SK-N-SH (cell line): ENCODE results near the gene CXCR5. TPM values are rescaled to one million over a fixed set of nuclear protein-coding genes. Genes with fewer than 3 reads are reported as not detected.

Experiments
- CTCF ChIA-PET: fragments of 300-600, 350-600 bp; formaldehyde crosslinking; extraction: SDS; loops from one replicate; lab custom pipeline; 2021; lab: Yijun Ruan, JAX
- POLR2A ChIA-PET: fragments of 350-600 bp; sonication (Branson Sonifier 250); formaldehyde crosslinking; extraction: SDS; loops from one replicate; lab custom pipeline; 2020; ENCODE audit warnings: antibody characterized with exemption, inconsistent platforms; lab: Yijun Ruan, JAX
- DNase-seq: peaks from one replicate; pipeline ENCODE4 v3.0.0; 2012
- H2AFZ ChIP-seq: fragments of 200-600 bp; sonication (generic); 2 replicates; pipeline ENCODE4 v1.8.1; 2016; ENCODE audit warnings: antibody characterized with exemption, mild to moderate bottlenecking, low read depth
- H3F3A ChIP-seq: fragments of 200-600 bp; sonication (generic); replicated peaks from 2 replicates; pipeline ENCODE3; 2016; ENCODE audit warnings: antibody characterized with exemption, mild to moderate bottlenecking; ENCODE audit not compliant: insufficient read depth
- H3K27ac ChIP-seq, 2 experiments: fragments of 200-500 bp in 1 of 2; fragments of 200-600 bp in 1 of 2; sonication (Bioruptor generic) in 1 of 2; sonication (generic), shearing (Covaris generic) in 1 of 2; 2 replicates each; pipeline versions ENCODE4 v1.5.1 to v1.6.1; 2014 to 2016; ENCODE audit warnings: low read depth in 2 of 2, inconsistent platforms in 1 of 2, low read length in 1 of 2, mild to moderate bottlenecking in 1 of 2, mixed read lengths in 1 of 2
- H3K27me3 ChIP-seq: fragments of 200-600 bp; sonication (generic), shearing (Covaris generic); 2 replicates; pipeline ENCODE4 v1.6.1; 2016; ENCODE audit warnings: mixed run types; ENCODE audit not compliant: insufficient read depth
- H3K36me3 ChIP-seq, 2 experiments: fragments of 200-500 bp in 1 of 2; fragments of 200-600 bp in 1 of 2; sonication (Bioruptor generic) in 1 of 2; sonication (generic) in 1 of 2; replicated peaks in 1 of 2; 2 replicates each; pipeline versions ENCODE3 to v1.5.1; 2014 to 2016; ENCODE audit warnings: low read length in 1 of 2, mild to moderate bottlenecking in 1 of 2; ENCODE audit not compliant: insufficient read depth in 2 of 2, control insufficient read depth in 1 of 2
- H3K4me1 ChIP-seq, 2 experiments: fragments of 200-500 bp in 1 of 2; fragments of 200-600 bp in 1 of 2; sonication (Bioruptor generic) in 1 of 2; sonication (generic), shearing (Covaris generic) in 1 of 2; 2 replicates each; pipeline versions ENCODE4 v1.5.1 to v1.6.1; 2014 to 2016; ENCODE audit warnings: low read depth in 1 of 2, low read length in 1 of 2, mixed run types in 1 of 2; ENCODE audit not compliant: insufficient read depth in 2 of 2, control insufficient read depth in 1 of 2
- H3K4me2 ChIP-seq: fragments of 200-600 bp; sonication (generic), shearing (Covaris generic); 2 replicates; pipeline ENCODE4 v1.6.1; 2017; ENCODE audit warnings: mixed run types
- H3K4me3 ChIP-seq, 2 experiments: fragments of 200-500 bp in 1 of 2; fragments of 200-600 bp in 1 of 2; sonication (Bioruptor generic) in 1 of 2; sonication (generic), shearing (Covaris generic) in 1 of 2; 2 replicates each; pipeline versions ENCODE4 v1.5.1 to v1.8.1; 2014 to 2016; ENCODE audit warnings: low read depth in 2 of 2, inconsistent platforms in 1 of 2, low read length in 1 of 2, mild to moderate bottlenecking in 1 of 2, mixed read lengths in 1 of 2, moderate library complexity in 1 of 2
- H3K79me2 ChIP-seq: fragments of 200-600 bp; sonication (generic); 2 replicates; pipeline ENCODE4 v1.8.1; 2017; ENCODE audit warnings: mild to moderate bottlenecking; ENCODE audit not compliant: insufficient read depth
- H3K9ac ChIP-seq: fragments of 200-600 bp; sonication (generic); 2 replicates; pipeline ENCODE4 v1.6.1; 2017; ENCODE audit warnings: mixed run types
- H3K9me2 ChIP-seq: fragments of 200-600 bp; sonication (generic); 2 replicates; pipeline ENCODE4 v1.6.1; 2017; ENCODE audit warnings: mixed run types
- H3K9me3 ChIP-seq: fragments of 200-600 bp; sonication (generic); 2 replicates; pipeline ENCODE4 v1.6.1; 2017; ENCODE audit warnings: mixed run types, mild to moderate bottlenecking, moderate library complexity
- H4K20me1 ChIP-seq: fragments of 200-600 bp; sonication (generic); 2 replicates; pipeline ENCODE4 v1.6.1; 2017; ENCODE audit warnings: mild to moderate bottlenecking, mixed run types; ENCODE audit not compliant: insufficient read depth
- CTCF ChIP-seq: fragments of 200-600 bp; sonication (generic); IDR thresholded peaks from 2 replicates; pipeline ENCODE4 v1.6.1; 2017; ENCODE audit warnings: antibody characterized with exemption, mild to moderate bottlenecking, moderate library complexity
- ELF1 ChIP-seq: IDR thresholded peaks from 2 replicates; pipeline ENCODE4 v1.4.0; 2012
- EZH2phosphoT487 ChIP-seq: fragments of 200-600 bp; sonication (generic); IDR thresholded peaks from 2 replicates; pipeline ENCODE4 v1.6.1; 2017; ENCODE audit warnings: low read depth, mixed run types, mild to moderate bottlenecking, antibody characterized with exemption, moderate library complexity, borderline replicate concordance
- GABPA ChIP-seq: IDR thresholded peaks from 2 replicates; pipeline ENCODE4 v1.4.0; 2012; ENCODE audit warnings: low read depth, mild to moderate bottlenecking
- IRF3 ChIP-seq: fragments of 150-350 bp; IDR thresholded peaks from 2 replicates; pipeline ENCODE4 v1.6.1; 2016; ENCODE audit warnings: mild to moderate bottlenecking, low read depth, low read length
- JUND ChIP-seq: IDR thresholded peaks from 2 replicates; pipeline ENCODE4 v1.4.0; 2012
- MAX ChIP-seq: IDR thresholded peaks from 2 replicates; pipeline ENCODE4 v1.4.0; 2012; ENCODE audit warnings: low read depth
- MEF2A ChIP-seq: IDR thresholded peaks from 2 replicates; pipeline ENCODE4 v1.4.0; 2012; ENCODE audit warnings: low read depth, borderline replicate concordance
- POLR2AphosphoS5 ChIP-seq: IDR thresholded peaks from 2 replicates; pipeline ENCODE4 v1.6.1; 2012; ENCODE audit warnings: low read depth, low read length
- RCOR1 ChIP-seq: fragments of 150-350 bp; IDR thresholded peaks from 2 replicates; pipeline ENCODE4 v1.6.1; 2017; ENCODE audit warnings: antibody characterized with exemption, low read length
- RFX5 ChIP-seq: IDR thresholded peaks from 2 replicates; pipeline ENCODE4 v1.6.1; 2012; ENCODE audit warnings: mild to moderate bottlenecking, improper control_type of control experiment, low read length
- SMC3 ChIP-seq: IDR thresholded peaks from 2 replicates; pipeline ENCODE4 v1.6.1; 2012; ENCODE audit warnings: low read depth, low read length, improper control_type of control experiment
- TAF1 ChIP-seq: IDR thresholded peaks from 2 replicates; pipeline ENCODE4 v1.6.1; 2012; ENCODE audit warnings: low read depth, mild to moderate bottlenecking, low read length, moderate library complexity, borderline replicate concordance
- USF2 ChIP-seq: fragments of 150-350 bp; IDR thresholded peaks from 2 replicates; pipeline ENCODE4 v1.6.1; 2017; ENCODE audit warnings: antibody characterized with exemption, low read length, low read depth, borderline replicate concordance
- YY1 ChIP-seq: IDR thresholded peaks from 2 replicates; pipeline ENCODE4 v1.4.0; 2012; ENCODE audit warnings: low read depth, mild to moderate bottlenecking
- ZBTB33 ChIP-seq: IDR thresholded peaks from 2 replicates; pipeline ENCODE4 v1.4.0; 2012; ENCODE audit warnings: low read depth, borderline replicate concordance
- WGBS: methylation state at CpG from one replicate; pipeline ENCODE4 v1.1.6; 2017; ENCODE audit warnings: low lambda C conversion rate; 5-methylcytosine and 5-hydroxymethylcytosine counted together
- polyA plus RNA-seq, 3 experiments: library from polyadenylated mRNA; depleted of rRNA; stranded (reverse); fragments of >200 nt; gene quantifications; 2 replicates each; pipeline ENCODE4 v1.2.3, GENCODE V29; 2012

The CXCR5 gene
- polyA plus RNA-seq, 1 of the 3 experiments (the other 2 are of a cell fraction), result 0.02 TPM

- H3K9me2 ChIP-seq, result no peaks in the 10 kb centered on the region
- no peak overlapping the region for H3K4me3 ChIP-seq
- no peaks in the 10 kb centered on the region for H3K36me3 ChIP-seq
- no peak overlapping the region for H3K27ac ChIP-seq
- H3K4me2 ChIP-seq, result no peak overlapping the region
- H2AFZ ChIP-seq, result no peak overlapping the region
- no peak overlapping the region for H3K9ac ChIP-seq
- H3K9me3 ChIP-seq, result no peaks in the 10 kb centered on the region
- TF ChIP-seq POLR2AphosphoS5 (no peak), CTCF (no peak), JUND (no peak), YY1 (no peak), TAF1 (no peak), RCOR1 (no peak), USF2 (no peak), ELF1 (no peak), ZBTB33 (no peak), RFX5 (no peak), EZH2phosphoT487 (no peak), SMC3 (no peak), MEF2A (no peak), GABPA (no peak), IRF3 (no peak), MAX (no peak)
- H3K79me2 ChIP-seq, result no peaks in the 10 kb centered on the region
- H3K4me1 ChIP-seq, result no peaks in the 10 kb centered on the region
- no peaks in the 10 kb centered on the region for H3F3A ChIP-seq
- no peaks in the 10 kb centered on the region for H3K27me3 ChIP-seq
- ChIA-PET POLR2A (no interaction called here), CTCF (interaction anchor here (1.4 kb wide), 1 partner anchor 169 kb away, joined by 3 read pairs; no protein-coding TSS in a partner anchor)
- no peak for DNase-seq
- WGBS, result 82% methylated on average over 4 of the region's 4 CpGs
- no peaks in the 10 kb centered on the region for H4K20me1 ChIP-seq
Observed at GRCh38 chr11:118859973-118860372, 23.7 kb upstream of the CXCR5 start.
